ENCODE measurements around the gene DMC1. TPM values are rescaled to one million over a fixed set of nuclear protein-coding genes. Genes with fewer than 3 reads are reported as not detected.
A peak's percentile ranks its signal among the peaks of the same experiment; 100 is the strongest.
"Not testable (repeated sequence)": the region's sequence is repeated elsewhere in the genome, so short reads cannot be mapped to it uniquely, and the experiment has no call there.

Gene DMC1
- total RNA-seq, 1 donor: 5.3 TPM

- no peak for TF ChIP-seq CTCF (IDR thresholded peaks at IDR 0.05; ENCODE audit: insufficient read depth, low read length)
- no peak for DNase-seq (ENCODE audit: low read depth)
- no peak overlapping the region for H3K4me3 ChIP-seq (ENCODE audit: low read depth, low read length)
These were observed 98.7 kb downstream of the DMC1 start for GRCh38 chr22:38471237-38471636.

GRCh38 chr22:38470179-38470578 lies 99.8 kb downstream of the DMC1 start:
- DNase-seq (ENCODE audit: low read depth); H3K4me3 ChIP-seq (ENCODE audit: low read depth, low read length): not testable (repeated sequence)

- TF ChIP-seq CTCF (IDR thresholded peaks at IDR 0.05; ENCODE audit: insufficient read depth, low read length): no peak
- DNase-seq (ENCODE audit: low read depth): no peak
- peak overlapping the region; percentile 99 for H3K4me3 ChIP-seq (ENCODE audit: low read depth, low read length)
These were observed 100.6 kb downstream of the DMC1 start for GRCh38 chr22:38469306-38469781.

Other genes with a start within 250 kb of the DMC1 start
- not detected in 2 replicates for gene KCNJ4, start 115.0 kb downstream of the DMC1 start, total RNA-seq (ENCODE audit: low replicate concordance)
- 22.1 and 183 TPM in 2 replicates for gene KDELR3, start 102.1 kb downstream of the DMC1 start, total RNA-seq (ENCODE audit: low replicate concordance)
- 322 and 701 TPM in 2 replicates for gene DDX17, start 63.9 kb downstream of the DMC1 start, total RNA-seq (ENCODE audit: low replicate concordance)
- gene FAM227A, start 86.2 kb upstream of the DMC1 start, total RNA-seq (ENCODE audit: low replicate concordance): 0.74 and 2.0 TPM in 2 replicates
- 14.3 and 19.4 TPM in 2 replicates for gene CBY1, start 86.5 kb upstream of the DMC1 start, total RNA-seq (ENCODE audit: low replicate concordance)
- 32.2 and 70.4 TPM in 2 replicates for gene TOMM22, start 111.8 kb upstream of the DMC1 start, total RNA-seq (ENCODE audit: low replicate concordance)
- gene JOSD1, start 130.8 kb upstream of the DMC1 start, total RNA-seq (ENCODE audit: low replicate concordance): 56.4 and 61.2 TPM in 2 replicates
- 19.6 and 26.8 TPM in 2 replicates for gene GTPBP1, start 135.8 kb upstream of the DMC1 start, total RNA-seq (ENCODE audit: low replicate concordance)
- gene SUN2, start 185.8 kb upstream of the DMC1 start, total RNA-seq (ENCODE audit: low replicate concordance): 69.1 and 93.2 TPM in 2 replicates
- 2.5 and 11.0 TPM in 2 replicates for gene DNAL4, start 224.0 kb upstream of the DMC1 start, total RNA-seq (ENCODE audit: low replicate concordance)

All from fibroblast of the aortic adventitia (primary cell).